HG02943 (cell line): ENCODE data around the gene CELSR1.
"Not testable (repeated sequence)": the region's sequence is repeated elsewhere in the genome, so short reads cannot be mapped to it uniquely, and the experiment has no call there.

Experiments used
- ATAC-seq: cut with Tn5 transposase; IDR thresholded peaks from one replicate; pipeline ENCODE4 v1.9.1; 2021; ENCODE audit warnings: mild to moderate bottlenecking, low read depth, moderate library complexity; ENCODE audit not compliant: unreplicated experiment

The CELSR1 gene

DNA sequence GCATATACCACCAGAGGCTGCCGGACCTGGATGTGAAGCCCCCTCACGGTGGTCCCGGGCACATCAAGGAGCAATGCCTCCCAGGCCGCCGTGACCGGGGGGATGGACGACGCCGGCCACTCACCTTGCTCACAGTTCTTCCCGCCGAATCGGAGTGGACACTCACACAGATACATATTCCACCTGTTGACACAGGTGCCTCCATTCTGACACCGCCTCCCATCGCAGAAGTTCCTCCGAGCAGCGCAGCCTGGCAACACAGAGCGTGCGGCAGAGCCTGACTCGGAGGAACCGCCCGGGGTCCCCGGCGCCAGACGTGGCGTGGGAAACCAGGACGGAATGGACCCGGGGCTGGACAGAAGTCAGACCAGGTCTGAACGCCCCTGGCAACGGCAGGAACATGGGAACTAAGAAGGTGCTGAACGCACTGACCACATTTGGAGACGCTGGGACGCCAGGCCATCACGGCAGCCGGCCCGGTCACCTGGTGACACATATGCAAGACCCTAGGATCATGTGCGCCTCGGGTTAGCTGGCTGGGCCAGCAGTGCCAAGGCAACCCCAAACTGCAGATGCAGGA is 127.7 kb downstream of the CELSR1 start:
- ATAC-seq = no peak

GRCh38 chr22:46408568-46409506 is 128.6 kb downstream of the CELSR1 start:
- no peak for ATAC-seq

DNA sequence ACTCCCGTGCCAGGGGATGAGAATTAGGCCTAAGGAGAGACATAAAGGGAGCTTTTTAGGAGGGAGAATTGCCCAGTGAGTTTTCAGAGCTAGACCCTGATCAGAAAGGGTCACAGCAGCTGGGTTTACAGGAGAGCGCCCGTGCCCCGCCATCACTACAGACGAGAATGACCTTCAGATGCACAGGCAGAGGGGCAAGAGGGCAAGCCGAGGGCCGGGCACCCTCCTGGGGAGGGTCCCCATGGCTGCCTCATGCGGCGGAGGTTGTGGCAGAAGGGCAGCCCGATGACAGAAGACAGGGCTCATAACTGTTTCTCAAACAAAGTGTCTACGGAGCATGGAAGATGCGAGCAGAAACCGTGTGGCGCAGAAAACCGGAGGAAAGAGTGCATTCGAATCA is 129.7 kb downstream of the CELSR1 start:
- no peak for ATAC-seq

GRCh38 chr22:46406791-46407190 is 130.6 kb downstream of the CELSR1 start:
- no peak for ATAC-seq

DNA sequence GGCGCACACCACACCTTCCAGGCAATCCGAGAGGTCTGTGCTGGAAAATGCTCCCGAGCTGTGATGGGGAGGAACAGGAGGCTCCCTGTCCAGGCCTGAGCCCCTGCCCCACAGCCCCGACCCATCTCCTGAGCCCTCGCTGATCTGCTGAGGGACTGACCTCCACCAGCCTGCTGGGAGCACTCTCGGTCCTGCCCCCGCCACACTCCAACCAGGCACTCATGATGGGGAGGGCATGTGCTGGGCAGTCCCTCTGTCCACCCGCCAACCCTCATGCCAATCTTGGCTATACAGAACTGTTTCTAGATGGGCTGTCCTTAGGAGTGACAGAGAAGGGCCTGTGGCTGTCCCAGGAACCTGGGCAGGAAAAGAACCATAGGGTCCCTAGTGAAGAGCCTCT is 131.1 kb downstream of the CELSR1 start:
- ATAC-seq = no peak

- no peak for ATAC-seq
Measured at GRCh38 chr22:46405901-46406300, 131.5 kb downstream of the CELSR1 start.

DNA sequence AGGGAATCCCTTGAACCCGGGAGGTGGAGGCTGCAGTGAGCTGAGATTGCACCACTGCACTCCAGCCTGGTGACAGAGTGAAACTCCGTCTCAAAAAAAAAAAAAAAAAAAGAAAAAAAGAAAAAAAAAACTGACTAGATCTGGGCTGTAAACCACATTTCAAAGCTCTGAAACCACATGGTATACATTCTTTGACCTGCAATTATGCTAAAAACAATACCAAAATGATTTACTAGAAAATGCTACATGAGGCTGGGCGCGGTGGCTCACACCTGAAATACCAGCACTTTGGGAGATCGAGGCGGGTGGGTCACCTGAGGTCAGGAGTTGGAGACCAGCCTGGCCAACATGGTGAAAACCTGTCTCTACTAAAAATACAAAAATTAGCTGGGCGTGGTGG is 133.5 kb downstream of the CELSR1 start:
- ATAC-seq = not testable (repeated sequence)

DNA sequence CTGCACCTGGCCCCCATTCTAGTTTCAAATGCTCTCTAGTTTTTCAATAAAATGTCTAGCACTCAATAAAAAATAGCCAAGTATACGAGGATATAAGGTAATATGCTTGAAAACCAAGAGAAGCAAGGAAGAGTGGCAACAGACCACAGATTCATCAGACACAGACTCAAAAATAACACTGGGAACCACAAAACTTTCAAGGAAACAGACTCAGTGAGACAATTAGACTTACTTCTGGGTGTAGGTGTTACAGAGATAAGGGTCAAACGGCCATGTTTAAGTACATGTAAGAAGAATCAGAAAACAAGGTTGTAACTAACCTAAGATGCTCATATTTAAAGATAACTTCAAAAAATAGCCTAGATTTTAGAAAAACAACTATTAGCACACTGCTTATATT is 134.9 kb downstream of the CELSR1 start:
- no peak for ATAC-seq

DNA sequence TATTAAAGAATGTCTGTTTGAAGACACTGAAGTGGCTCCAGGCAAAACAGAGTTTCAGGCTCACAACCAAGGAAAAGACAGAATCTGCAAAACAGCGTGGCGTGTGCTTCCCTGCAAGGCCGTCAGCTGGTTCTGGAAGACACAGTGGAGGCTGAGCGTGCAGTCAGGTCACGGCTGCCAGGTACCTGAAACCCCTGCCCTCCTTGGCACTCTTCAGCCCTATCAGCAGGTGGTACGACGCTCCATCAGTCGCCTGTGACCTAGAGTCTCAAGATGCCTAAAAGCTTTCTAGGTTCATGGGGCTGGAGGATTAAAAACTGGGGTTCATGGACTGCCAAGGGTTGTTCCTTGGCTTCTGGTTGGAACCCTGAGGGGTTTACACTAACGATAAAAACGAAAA is 136.1 kb downstream of the CELSR1 start:
- ATAC-seq = no peak

DNA sequence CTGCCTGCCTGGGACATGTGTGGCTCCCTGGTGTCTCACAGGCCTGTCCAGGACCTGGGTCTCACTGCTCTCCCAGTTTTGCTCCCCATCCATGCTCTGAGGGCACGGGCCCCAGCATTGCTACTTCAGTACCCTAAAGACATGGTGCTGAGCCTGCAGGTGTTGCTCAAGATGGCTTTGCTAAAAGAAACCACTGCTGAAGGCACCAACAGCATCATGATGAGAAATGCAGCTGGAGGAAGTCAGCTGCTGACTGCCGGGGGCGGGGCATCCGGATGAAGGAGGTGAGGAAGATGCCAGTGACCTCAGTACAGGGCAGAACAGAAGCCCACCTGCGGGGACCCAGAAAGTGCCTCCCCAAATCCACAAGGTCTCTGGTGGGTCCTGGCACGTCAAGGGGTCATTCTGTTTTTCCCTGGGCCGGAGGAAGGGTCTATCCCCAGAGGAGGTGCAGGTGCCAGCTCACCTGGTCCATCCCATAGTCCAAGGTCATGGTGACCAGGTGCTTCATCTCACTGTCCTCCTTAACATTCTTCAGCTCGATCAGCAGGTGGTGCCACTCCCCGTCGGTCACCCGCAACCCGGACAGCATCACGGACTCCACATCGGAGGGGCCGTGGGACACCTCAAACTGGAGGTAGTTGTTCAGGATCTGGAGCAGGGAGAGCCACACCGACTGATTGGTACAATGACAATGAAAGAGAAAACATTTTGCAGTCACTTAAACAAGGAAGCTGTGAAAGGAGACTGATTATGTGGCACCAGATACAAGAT is 138.0 kb downstream of the CELSR1 start:
- no peak for ATAC-seq

- ATAC-seq = no peak
Measured at GRCh38 chr22:46397951-46398350, 139.5 kb downstream of the CELSR1 start.

DNA sequence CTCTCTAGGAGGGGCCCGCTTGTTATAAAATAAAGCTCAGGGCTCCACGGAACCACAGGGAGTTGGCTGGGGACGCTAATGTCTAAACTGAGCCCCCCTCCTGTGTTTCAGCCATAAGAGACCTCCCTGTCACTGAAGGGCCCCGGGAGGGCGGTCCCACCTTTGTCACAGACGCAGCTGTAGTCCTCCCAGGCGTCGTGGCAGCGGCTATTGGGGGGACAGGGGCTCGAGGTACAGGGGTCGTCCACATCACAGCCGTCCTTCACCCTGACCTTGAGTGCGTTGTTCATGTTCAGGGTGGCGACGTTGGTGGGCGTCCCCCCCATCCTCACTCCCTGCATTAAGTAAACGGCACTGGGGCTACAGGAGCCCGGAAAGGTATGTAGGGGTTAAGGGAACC is 139.9 kb downstream of the CELSR1 start:
- ATAC-seq = no peak

GRCh38 chr22:46397049-46397448 is 140.4 kb downstream of the CELSR1 start:
- ATAC-seq = not testable (repeated sequence)

DNA sequence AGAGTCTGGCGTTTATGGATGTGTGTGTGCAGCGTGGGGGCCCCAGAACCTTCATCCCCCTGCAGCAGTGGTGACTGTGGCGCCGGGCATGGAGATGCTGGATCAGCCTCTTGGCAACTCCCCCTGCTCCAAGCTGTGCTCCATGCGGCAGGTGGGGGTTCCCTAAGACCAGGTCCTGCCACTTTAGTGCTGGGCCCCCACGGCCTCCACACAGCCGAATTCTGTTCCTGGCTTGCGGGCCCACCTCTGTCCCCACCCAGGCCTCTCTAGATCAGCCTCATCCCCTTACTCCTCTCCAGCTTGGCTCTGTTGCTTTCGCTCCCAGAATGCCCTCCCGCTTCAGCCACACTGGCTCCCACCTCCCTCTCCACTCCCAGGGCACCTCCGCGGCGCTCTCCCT is 142.3 kb downstream of the CELSR1 start:
- ATAC-seq = no peak

DNA sequence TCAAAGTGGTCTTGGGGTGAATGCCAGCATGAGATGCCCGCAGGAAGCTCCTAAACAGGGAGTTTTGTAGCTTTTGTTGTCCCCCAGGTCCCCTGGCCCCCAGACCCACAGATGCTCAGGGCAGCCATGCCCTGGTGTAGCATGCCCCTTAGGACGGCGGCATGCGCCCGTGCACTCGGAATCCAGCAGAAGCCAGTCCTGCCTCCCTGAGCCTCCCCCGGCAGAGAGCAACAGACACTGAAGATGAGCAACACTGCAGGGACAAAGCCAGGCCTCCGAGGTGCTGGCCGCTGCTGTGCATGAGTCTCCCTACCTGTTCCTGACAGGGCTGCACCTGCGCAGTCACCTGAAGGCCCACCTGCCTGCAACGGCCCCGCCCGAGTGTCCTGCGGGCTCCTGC is 142.8 kb downstream of the CELSR1 start:
- no peak for ATAC-seq

DNA sequence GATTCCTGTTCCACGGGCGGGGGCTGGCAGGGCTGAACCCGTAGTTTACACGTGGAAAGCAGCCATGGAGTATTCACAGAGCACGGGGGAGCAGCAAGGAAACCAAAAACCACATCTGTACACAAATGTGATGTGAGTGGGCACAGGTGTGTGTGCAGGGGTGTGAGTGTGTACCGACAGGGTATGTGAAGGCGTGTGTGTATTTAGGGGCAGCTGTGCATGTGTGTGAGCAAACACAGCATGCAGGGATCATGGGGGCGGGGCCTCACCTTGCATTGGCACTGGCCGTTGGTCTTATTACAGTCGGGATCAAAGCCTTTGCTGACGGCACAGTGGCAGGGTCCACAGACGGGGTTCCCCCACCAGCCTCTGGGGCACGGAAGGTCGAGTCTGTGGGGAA is 143.5 kb downstream of the CELSR1 start:
- ATAC-seq = no peak

GRCh38 chr22:46392137-46392844 is 145.1 kb downstream of the CELSR1 start:
- no peak for ATAC-seq

- ATAC-seq = no peak
Measured at GRCh38 chr22:46391486-46392136, 145.8 kb downstream of the CELSR1 start.

- ATAC-seq = no peak
Measured at GRCh38 chr22:46390652-46391301, 146.6 kb downstream of the CELSR1 start.
